Islet of Langerhans (tissue), 1 donor: Measurements from ENCODE around the gene COL8A1.
"Not testable (repeated sequence)": the region's sequence is repeated elsewhere in the genome, so short reads cannot be mapped to it uniquely, and the experiment has no call there.

Experiments
- FAIRE-seq: peaks from one replicate; lab custom pipeline; 2011; peaks lifted over from hg19 to GRCh38; lab: Jason Lieb, UNC

Gene COL8A1

GRCh38 chr3:99710094-99710493 is 71.7 kb downstream of the COL8A1 start:
- no peak for FAIRE-seq

GRCh38 chr3:99711351-99711750 is 73.0 kb downstream of the COL8A1 start:
- no peak for FAIRE-seq

DNA sequence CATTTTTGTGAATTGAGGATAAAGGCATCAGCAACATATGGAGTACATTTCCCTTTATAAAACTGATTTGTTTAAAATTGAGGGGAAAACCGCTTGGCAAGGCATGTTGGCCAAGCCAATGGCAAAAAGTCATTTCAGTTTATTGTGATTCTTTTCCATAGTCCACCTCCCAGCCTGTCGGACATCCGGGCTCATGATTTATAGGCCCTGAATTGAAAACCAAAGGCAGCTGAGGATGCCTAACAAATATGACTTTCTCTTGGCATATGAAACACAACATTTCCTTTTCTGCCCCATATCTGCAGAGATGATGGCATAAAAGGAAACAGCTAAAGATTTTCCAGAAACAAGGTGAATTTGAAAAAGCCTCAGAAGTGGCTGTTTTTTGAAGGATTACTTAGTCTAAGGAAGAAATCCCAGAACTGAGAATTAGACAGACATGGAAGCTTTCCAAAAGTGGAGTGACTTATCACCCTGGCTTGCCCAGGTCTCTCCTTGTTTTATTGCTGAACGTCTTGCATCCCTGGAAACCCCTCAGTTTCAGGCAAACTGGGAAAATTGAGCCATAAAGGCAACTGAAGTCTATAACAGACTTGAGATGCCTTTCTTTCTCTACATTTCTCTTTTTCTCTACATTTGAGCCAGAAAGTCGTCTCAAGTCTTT is 74.0 kb downstream of the COL8A1 start:
- FAIRE-seq, result no peak

GRCh38 chr3:99713440-99713839 is 75.0 kb downstream of the COL8A1 start:
- no peak for FAIRE-seq

GRCh38 chr3:99714146-99714545 is 75.8 kb downstream of the COL8A1 start:
- FAIRE-seq, result no peak

GRCh38 chr3:99714575-99714974 is 76.2 kb downstream of the COL8A1 start:
- FAIRE-seq, result no peak

DNA sequence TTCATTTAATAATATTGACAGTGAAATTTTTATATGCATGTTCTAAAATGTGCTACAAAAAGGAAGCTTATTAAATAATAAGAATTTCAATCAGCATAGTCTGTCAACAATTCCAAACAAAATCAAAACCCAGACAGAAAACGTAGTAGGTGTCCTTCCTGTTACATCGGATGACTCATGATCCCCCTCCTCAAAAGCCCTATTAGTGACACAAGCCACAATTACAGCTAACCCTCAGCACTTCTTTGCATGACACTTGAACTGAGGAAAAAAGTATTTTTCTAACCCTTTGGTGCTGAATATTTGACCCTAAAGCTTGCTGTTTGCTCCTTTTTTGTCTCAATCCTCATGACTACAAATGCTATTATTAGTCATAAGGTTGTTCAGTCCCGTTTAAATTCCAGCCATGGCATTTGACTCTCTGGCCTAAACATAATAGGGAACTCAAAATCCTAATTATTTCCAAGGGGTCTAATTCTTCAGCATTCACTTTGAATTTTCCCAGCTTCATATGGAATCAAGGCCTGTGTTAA is 78.1 kb downstream of the COL8A1 start:
- no peak for FAIRE-seq

DNA sequence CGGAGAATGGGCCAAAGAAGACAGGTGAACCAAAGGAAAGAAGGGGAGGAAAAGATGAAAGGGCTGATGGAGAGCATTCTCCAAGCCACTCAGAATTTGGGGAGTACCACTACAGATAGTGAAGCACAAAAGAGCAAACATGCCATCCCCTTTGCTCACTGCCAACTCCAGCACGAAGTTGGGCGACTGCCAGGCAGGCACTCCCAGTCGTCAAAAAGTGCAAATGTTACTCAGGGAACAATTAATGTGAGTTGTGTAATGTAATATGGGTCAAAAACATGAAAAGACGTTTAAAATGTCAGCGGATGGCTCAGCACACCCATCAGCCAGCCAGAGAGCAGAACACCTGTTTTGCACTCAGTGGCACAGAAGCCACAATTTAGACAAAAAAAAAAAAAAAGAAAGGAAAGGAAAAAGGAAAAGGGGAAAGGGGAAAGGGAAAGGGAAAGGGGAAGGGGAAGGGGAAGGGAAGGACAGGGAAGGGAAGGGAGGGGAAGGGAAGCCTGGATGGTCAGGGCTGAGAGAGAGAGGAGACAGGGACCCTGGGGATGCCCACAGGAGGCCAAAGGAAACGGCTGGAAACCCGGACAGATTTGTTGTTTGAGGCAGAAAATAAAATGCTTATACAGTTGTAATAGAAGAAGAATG is 82.7 kb downstream of the COL8A1 start:
- no peak for FAIRE-seq

DNA sequence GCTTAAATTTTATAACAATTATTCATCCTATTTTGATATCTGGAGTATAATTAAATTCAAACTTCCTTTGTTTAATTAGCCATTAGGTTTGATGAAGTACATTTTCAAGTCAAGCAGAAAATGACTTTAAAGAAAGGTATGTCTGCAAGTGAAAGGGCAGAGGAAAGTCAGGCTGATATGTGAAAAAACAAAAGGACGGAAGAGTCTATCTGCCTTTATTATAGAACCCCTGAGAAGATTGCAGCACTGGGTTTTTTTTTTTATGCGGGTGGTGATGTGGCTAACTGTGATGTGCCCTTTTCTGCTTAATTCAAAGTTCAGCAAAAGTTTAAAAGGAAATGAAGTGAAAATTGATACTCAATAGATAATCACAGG is 83.2 kb downstream of the COL8A1 start:
- FAIRE-seq, result no peak

DNA sequence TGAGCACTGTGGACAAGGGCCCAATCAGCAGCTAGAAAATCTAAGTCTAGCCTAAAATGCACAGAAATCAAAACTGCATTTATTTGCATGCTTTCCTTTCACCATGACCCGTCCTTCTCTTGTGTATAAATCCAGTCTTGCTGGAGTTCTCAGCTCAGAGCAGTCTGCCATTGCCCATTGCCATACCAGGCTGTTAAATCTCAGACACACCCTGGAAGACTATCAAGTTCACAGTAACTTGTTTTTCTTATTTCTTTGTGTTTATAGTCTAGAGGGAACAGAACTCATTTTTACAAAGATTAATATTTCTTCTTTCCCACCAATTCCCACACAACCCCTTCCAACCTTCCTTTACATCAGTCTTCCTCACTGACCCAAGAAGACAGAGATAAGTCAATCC is 85.9 kb downstream of the COL8A1 start:
- FAIRE-seq, result no peak

GRCh38 chr3:99730870-99731269 is 92.5 kb downstream of the COL8A1 start:
- no peak for FAIRE-seq

- no peak for FAIRE-seq
Observed at GRCh38 chr3:99731499-99731898, 93.1 kb downstream of the COL8A1 start.

DNA sequence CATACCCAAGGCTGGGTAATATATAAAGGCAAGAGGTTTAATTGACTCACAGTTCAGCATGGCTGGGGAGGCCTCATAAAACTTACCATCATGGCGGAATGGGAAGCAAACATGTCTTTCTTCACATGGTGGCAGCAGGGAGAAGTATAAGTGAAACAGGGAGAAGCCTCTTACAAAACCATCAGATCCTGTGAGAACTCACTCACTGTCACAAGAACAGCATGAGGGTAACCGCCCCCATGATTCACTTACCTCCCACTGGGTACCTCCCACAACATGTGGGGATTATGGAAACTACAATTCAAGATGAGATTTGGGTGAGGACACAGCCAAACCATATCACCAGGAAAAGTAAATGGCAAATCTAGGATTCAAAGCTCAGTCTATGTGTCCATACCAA is 102.0 kb downstream of the COL8A1 start:
- FAIRE-seq, result not testable (repeated sequence)

GRCh38 chr3:99741588-99741987 is 103.2 kb downstream of the COL8A1 start:
- FAIRE-seq, result no peak

GRCh38 chr3:99747915-99748314 is 109.5 kb downstream of the COL8A1 start:
- FAIRE-seq, result no peak

- no peak for FAIRE-seq
Observed at GRCh38 chr3:99751649-99752048, 113.3 kb downstream of the COL8A1 start.

GRCh38 chr3:99753268-99753975 is 115.0 kb downstream of the COL8A1 start:
- FAIRE-seq, result peak; percentile 93

GRCh38 chr3:99755831-99756230 is 117.4 kb downstream of the COL8A1 start:
- no peak for FAIRE-seq

DNA sequence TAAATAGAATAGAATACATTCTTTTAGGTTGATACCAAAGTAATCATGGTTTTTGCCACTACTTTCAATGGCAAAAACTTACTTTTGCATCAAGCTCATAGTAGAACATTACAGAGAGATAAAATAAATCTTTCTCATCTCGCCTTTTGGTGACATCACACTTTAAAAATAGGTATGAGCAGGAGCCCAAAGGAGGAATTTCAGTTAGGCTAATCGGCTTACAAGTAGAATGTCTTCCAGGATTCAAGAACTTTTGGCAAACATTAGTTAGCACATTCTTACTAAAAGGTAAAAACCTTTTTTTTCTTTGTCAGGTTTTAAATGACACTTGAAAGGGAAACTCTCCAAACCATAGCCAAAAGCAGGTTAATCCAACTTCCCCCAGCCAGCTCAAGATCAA is 119.6 kb downstream of the COL8A1 start:
- FAIRE-seq, result no peak

DNA sequence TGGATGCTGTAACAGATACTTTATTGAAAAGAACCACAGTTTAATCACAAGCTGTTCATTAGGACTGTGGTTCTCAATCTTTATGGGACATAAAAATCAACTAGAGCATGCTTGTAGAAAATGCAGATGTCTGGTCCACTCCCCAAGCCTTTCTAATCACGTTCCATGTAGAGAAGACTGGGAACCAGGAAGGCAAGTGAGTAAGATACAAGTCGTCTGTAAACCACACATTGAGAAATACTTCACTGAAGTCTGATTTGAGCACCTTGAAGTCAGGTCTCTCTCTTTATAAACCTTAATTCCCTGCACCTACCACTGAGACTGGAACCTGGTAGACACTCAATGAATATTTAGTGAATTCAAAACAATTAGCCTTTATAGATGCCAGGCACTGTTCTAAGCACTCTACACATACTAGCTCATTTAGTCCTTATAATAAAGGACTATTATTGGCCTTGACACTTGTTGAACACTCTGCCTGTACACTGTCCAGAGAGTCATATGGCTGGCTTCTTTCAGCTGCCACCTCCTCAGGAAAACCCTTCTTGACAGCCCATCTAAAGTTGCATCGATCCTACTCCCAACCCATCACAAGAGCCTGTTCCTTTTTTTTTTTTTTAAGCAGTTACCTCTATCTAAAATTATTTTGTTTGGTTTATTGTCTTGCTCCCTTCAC is 120.2 kb downstream of the COL8A1 start:
- no peak for FAIRE-seq

- no peak for FAIRE-seq
Observed at GRCh38 chr3:99760031-99760430, 121.6 kb downstream of the COL8A1 start.

- FAIRE-seq, result no peak
Observed at GRCh38 chr3:99760629-99761028, 122.2 kb downstream of the COL8A1 start.
